GM12878 (cell line): ENCODE results near the gene ZFAND2B. TPM values are rescaled to one million over a fixed set of nuclear protein-coding genes. Genes with fewer than 3 reads are reported as not detected.

ENCODE experiments used
- ATAC-seq: fragments of 200-7000 bp; cut with Tn5 transposase; 3 replicates; pipeline ENCODE4 v1.9.1; 2020; ENCODE audit warnings: mild to moderate bottlenecking, moderate library complexity
- BruUV-seq: library from RNA; stranded (reverse); fragments of 400-500 nt; replicated peaks from 2 replicates; lab custom pipeline; 2021; lab: Mats Ljungman, UMichigan
- CTCF ChIA-PET: fragments of 300-600 bp; sonication (Branson Sonifier 250); formaldehyde crosslinking; extraction: SDS; loops from one replicate; lab custom pipeline; 2021; ENCODE audit warnings: inconsistent platforms; lab: Yijun Ruan, JAX
- POLR2A ChIA-PET: fragments of 350-600 bp; formaldehyde crosslinking; extraction: SDS; loops from one replicate; lab custom pipeline; 2021; ENCODE audit warnings: inconsistent platforms; lab: Charles Lee
- RAD21 ChIA-PET: fragments of 300-600 bp; sonication (Branson Sonifier 250); formaldehyde crosslinking; loops from one replicate; lab custom pipeline; 2023; ENCODE audit warnings: antibody characterized with exemption; ENCODE audit not compliant: unreplicated experiment; lab: Charles Lee
- SMC1A ChIA-PET: fragments of 300-600 bp; sonication (Branson Sonifier 250); formaldehyde crosslinking; loops from one replicate; lab custom pipeline; 2023; ENCODE audit not compliant: unreplicated experiment, uncharacterized antibody; lab: Charles Lee
- DNase-seq: peaks from one replicate; pipeline ENCODE4 v3.0.0-alpha.2; 2011; ENCODE audit warnings: low read depth, low spot score
- FAIRE-seq: peaks from 3 replicates; lab custom pipeline; 2011; peaks lifted over from hg19 to GRCh38; lab: Jason Lieb, UNC
- H2AFZ ChIP-seq: 2 replicates; pipeline ENCODE4 v1.6.0; 2011; ENCODE audit warnings: low read depth, low read length, control low read depth; ENCODE audit not compliant: control insufficient read depth
- H3K27ac ChIP-seq: 2 replicates; pipeline ENCODE4 v1.5.1; 2011; ENCODE audit warnings: control low read depth; ENCODE audit not compliant: control insufficient read depth, insufficient read depth
- H3K27me3 ChIP-seq, 2 experiments: replicated peaks in 1 of 2; 2 replicates each; pipeline versions ENCODE4 v1.6.0 to v1.6.1; 2011; ENCODE audit warnings: low read length in 1 of 2; ENCODE audit not compliant: control insufficient read depth in 2 of 2, insufficient read depth in 2 of 2
- H3K36me3 ChIP-seq, 2 experiments: 2 replicates each; pipeline ENCODE4 v1.5.1; 2011; ENCODE audit warnings: low read length in 1 of 2; ENCODE audit not compliant: control insufficient read depth in 2 of 2, insufficient read depth in 2 of 2
- H3K4me1 ChIP-seq: 2 replicates; pipeline ENCODE4 v1.6.1; 2011; ENCODE audit warnings: mild to moderate bottlenecking, low read length, moderate library complexity, mixed read lengths; ENCODE audit not compliant: control insufficient read depth, insufficient read depth
- H3K4me2 ChIP-seq: 2 replicates; pipeline ENCODE4 v1.6.0; 2011; ENCODE audit warnings: control low read depth; ENCODE audit not compliant: control insufficient read depth, insufficient read depth
- H3K4me3 ChIP-seq: fragments of 200-600 bp; sonication (generic); 2 replicates; pipeline ENCODE4 v1.5.1; 2016
- H3K79me2 ChIP-seq: 2 replicates; pipeline ENCODE4 v1.6.0; 2011; ENCODE audit warnings: low read length; ENCODE audit not compliant: control insufficient read depth, insufficient read depth
- H3K9ac ChIP-seq: 2 replicates; pipeline ENCODE4 v1.8.0; 2011; ENCODE audit warnings: low read length, control low read depth, mixed read lengths; ENCODE audit not compliant: control insufficient read depth, insufficient read depth
- H3K9me3 ChIP-seq: replicated peaks from 3 replicates; pipeline ENCODE4 v1.5.1; 2011; ENCODE audit warnings: mild to moderate bottlenecking, low read length; ENCODE audit not compliant: control insufficient read depth, insufficient read depth
- H4K20me1 ChIP-seq: 2 replicates; pipeline ENCODE4 v1.6.0; 2011; ENCODE audit not compliant: control insufficient read depth, insufficient read depth
- ASH2L ChIP-seq: fragments of 300-600, 200-600 bp; sonication (generic); IDR thresholded peaks from 2 replicates; pipeline ENCODE4 v1.6.1; 2017; ENCODE audit warnings: low read depth, mild to moderate bottlenecking, borderline replicate concordance
- DPF2 ChIP-seq: fragments of 450-650 bp; IDR thresholded peaks from 2 replicates; pipeline ENCODE4 v1.6.1; 2017; ENCODE audit warnings: mild to moderate bottlenecking
- MEF2A ChIP-seq: IDR thresholded peaks from 2 replicates; pipeline ENCODE4 v1.6.1; 2011; ENCODE audit warnings: low read depth, mild to moderate bottlenecking, low read length, moderate library complexity; ENCODE audit not compliant: insufficient read depth
- NR2F1 ChIP-seq: fragments of 450-650 bp; conservative IDR thresholded peaks from 2 replicates; pipeline ENCODE4 v1.6.1; 2017; ENCODE audit warnings: mild to moderate bottlenecking
- POLR2AphosphoS2 ChIP-seq: IDR thresholded peaks from 2 replicates; pipeline ENCODE4 v1.6.1; 2011; ENCODE audit warnings: low read depth, mild to moderate bottlenecking, low read length, improper control_type of control experiment, moderate library complexity
- RB1 ChIP-seq: fragments of 450-650 bp; formaldehyde crosslinking; IDR thresholded peaks from 2 replicates; pipeline ENCODE4 v1.6.1; 2017; ENCODE audit warnings: mild to moderate bottlenecking, borderline replicate concordance
- WGBS: methylation state at CpG from one replicate; pipeline ENCODE4 v1.1.6; 2016; ENCODE audit warnings: low lambda C conversion rate; ENCODE audit not compliant: insufficient replicate concordance, insufficient coverage; ENCODE audit errors: missing lambda C conversion rate; 5-methylcytosine and 5-hydroxymethylcytosine counted together
- in situ Hi-C: fragments of 300-500 bp; cut with MboI; formaldehyde crosslinking; loops from 9 replicates; pipeline ENCODE4 v1.14.3; 2018; ENCODE audit warnings: mixed read lengths
- intact Hi-C: fragments of 100-400 bp; cut with micrococcal nuclease; formaldehyde crosslinking; loops from one replicate; pipeline ENCODE4 v1.14.2; 2022; ENCODE audit not compliant: unreplicated experiment
- polyA plus RNA-seq, 11 experiments: library from polyadenylated mRNA; depleted of rRNA in 4 of 11; unstranded in 6 of 11; stranded (reverse) in 5 of 11; fragments of >200 nt; fragmentation: Nextera tagmentation in 4 of 11; fragmentation: Illumina TruSeq in 1 of 11; extraction: Ambion mirVana in 4 of 11; extraction: Trizol in 1 of 11; gene quantifications; 1 replicate in 1 of 11; 2 replicates in 10 of 11; pipeline versions ENCODE4 v1.2.1 to v1.2.3, GENCODE V29; 2011 to 2016; ENCODE audit warnings: inconsistent platforms in 2 of 11, missing spikeins in 2 of 11, low read depth in 1 of 11
- total RNA-seq, 4 experiments: library from RNA; depleted of rRNA in 3 of 4; stranded (reverse); fragments of >200 nt in 3 of 4; fragmentation: Illumina TruSeq in 1 of 4; extraction: Trizol in 1 of 4; gene quantifications; 2 replicates each; pipeline versions ENCODE4 v1.2.1 to v1.2.3, GENCODE V29; 2013 to 2021
- TF ChIP-seq, protein P1 (sequence below): IDR thresholded peaks from 2 replicates; pipeline ENCODE4 v1.6.1; 2012; ENCODE audit warnings: low read depth, low read length, improper control_type of control experiment
- TF ChIP-seq, protein P2 (sequence below): fragments of 150-350 bp; IDR thresholded peaks from 2 replicates; pipeline ENCODE4 v1.6.1; 2014; ENCODE audit warnings: mild to moderate bottlenecking, low read depth, low read length

The ZFAND2B gene
- total and polyA plus RNA-seq, 10 of the 15 experiments (the other 5 are each of a cell fraction or from before 2014, with no cell fraction given), result 5.4 to 28.1 (median 22.4) TPM

DNA sequence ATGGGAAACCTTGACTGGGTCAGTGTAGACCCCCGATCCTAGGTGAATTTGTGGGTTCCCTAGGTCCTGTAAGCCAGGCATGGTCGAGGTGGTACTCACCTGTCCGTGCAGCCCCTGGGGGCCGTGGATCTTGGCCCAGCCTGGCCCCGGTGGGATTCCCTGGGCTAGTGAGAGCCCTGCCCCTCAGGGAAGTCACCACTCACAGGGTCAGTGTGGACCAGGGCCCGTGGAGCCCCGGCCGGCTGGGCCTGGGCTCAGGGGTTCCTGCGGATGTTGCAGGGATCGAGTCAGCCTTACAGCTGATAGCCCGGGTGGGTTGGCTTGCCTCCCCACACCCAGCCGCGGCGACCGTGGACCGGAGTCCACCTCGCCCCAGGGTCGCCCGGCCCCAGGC is 22.3 kb downstream of the ZFAND2B start:
- WGBS, result under 1% methylated on average over 19 of the region's 19 CpGs
- Histone ChIP-seq H4K20me1 (no peaks in the 10 kb centered on the region), H3K4me2 (peak overlapping the region; percentile 38), H3K36me3 (peaks cover 6 to 27% of the 10 kb centered on the region in 2 experiments), H3K9me3 (no peaks in the 10 kb centered on the region), H2AFZ (peak overlapping the region; percentile 98), H3K4me1 (peaks cover 15% of the 10 kb centered on the region), H3K27me3 (no peaks in the 10 kb centered on the region), H3K79me2 (peaks cover 44% of the 10 kb centered on the region), H3K4me3 (peak overlapping the region; percentile 97), H3K27ac (peak overlapping the region; percentile 87), H3K9ac (peak overlapping the region; percentile 92)
- SMC1A ChIA-PET, result interaction anchor here (2.2 to 2.7 kb wide), 4 partner anchors 10 to 22 kb away, joined by 8 to 22 read pairs (median 10); partner anchors contain the start of genes ABCB6, GLB1L, STK16 and TUBA4B
- FAIRE-seq (no peak), DNase-seq (no peak), ATAC-seq (peak; percentile 32; the same call in 2 of the 3 replicates)
- in situ Hi-C loops (no loop called here), intact Hi-C loops (loop anchor here (1.0 to 2.0 kb wide), 2 partner anchors 24 to 50 kb away; partner anchors contain the start of genes DNAJB2, TUBA4A and TUBA4B)
- CTCF ChIA-PET, result interaction anchor here (0.7 to 2.8 kb wide), 9 partner anchors 9 to 899 kb away, joined by 3 to 16 read pairs (median 6); partner anchors contain the start of gene ZFAND2B
- BruUV-seq, result no TSS peak
- TF ChIP-seq POLR2AphosphoS2 (no peak), ASH2L (0 out of 2 replicates have a peak, but pooled peaks have one; percentile 16), RB1 (no peak), MEF2A (no peak), NR2F1 (peak; percentile 50; the same call in 1 of the 2 replicates), DPF2 (no peak)
- TF ChIP-seq, protein P1, sequence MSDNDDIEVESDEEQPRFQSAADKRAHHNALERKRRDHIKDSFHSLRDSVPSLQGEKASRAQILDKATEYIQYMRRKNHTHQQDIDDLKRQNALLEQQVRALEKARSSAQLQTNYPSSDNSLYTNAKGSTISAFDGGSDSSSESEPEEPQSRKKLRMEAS, result no peak
- TF ChIP-seq, protein P2, sequence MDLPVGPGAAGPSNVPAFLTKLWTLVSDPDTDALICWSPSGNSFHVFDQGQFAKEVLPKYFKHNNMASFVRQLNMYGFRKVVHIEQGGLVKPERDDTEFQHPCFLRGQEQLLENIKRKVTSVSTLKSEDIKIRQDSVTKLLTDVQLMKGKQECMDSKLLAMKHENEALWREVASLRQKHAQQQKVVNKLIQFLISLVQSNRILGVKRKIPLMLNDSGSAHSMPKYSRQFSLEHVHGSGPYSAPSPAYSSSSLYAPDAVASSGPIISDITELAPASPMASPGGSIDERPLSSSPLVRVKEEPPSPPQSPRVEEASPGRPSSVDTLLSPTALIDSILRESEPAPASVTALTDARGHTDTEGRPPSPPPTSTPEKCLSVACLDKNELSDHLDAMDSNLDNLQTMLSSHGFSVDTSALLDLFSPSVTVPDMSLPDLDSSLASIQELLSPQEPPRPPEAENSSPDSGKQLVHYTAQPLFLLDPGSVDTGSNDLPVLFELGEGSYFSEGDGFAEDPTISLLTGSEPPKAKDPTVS, result no peak
- RAD21 ChIA-PET, result interaction anchor here (0.5 to 2.6 kb wide), 12 partner anchors 11 to 71 kb away, joined by 3 to 14 read pairs (median 4); partner anchors contain the start of genes ABCB6, GLB1L, STK16 and TUBA4A
- POLR2A ChIA-PET, result interaction anchor here (0.6 to 3.5 kb wide), 14 partner anchors 8 to 343 kb away, joined by 3 to 45 read pairs (median 6); partner anchors contain the start of genes ABCB6, CNPPD1, DNAJB2 and DNPEP
